Measurements from ENCODE around the gene CNN2. TPM values are rescaled to one million over a fixed set of nuclear protein-coding genes. Genes with fewer than 3 reads are reported as not detected.
A peak's percentile ranks its signal among the peaks of the same experiment; 100 is the strongest.

The CNN2 gene
- total and polyA plus RNA-seq, 2 of the 13 experiments (the other 11 are each of a cell fraction or from before 2014, with no cell fraction given), result 63.6 to 70.0 TPM

- no peak for TF ChIP-seq ELK4 (CRISPR knock-in tag; IDR thresholded peaks at IDR 0.05; ENCODE audit: borderline replicate concordance)
- peak; percentile 94 for TF ChIP-seq ZFY (CRISPR knock-in tag; IDR thresholded peaks at IDR 0.05)
- no peak for TF ChIP-seq HINFP (CRISPR knock-in tag; IDR thresholded peaks at IDR 0.05; ENCODE audit: low read depth)
- no peak; the same call in 1 of the 2 replicates for TF ChIP-seq BATF2 (CRISPR knock-in tag; IDR thresholded peaks at IDR 0.05)
- peak; percentile 87; the same call in 1 of the 2 replicates for TF ChIP-seq ZNF580 (CRISPR knock-in tag; IDR thresholded peaks at IDR 0.05; ENCODE audit: borderline replicate concordance, low read depth)
- 0 out of 2 replicates have a peak, but pooled peaks have one; percentile 76 for TF ChIP-seq EEA1 (CRISPR knock-in tag; IDR thresholded peaks at IDR 0.05; ENCODE audit: borderline replicate concordance)
- 0 out of 2 replicates have a peak, but pooled peaks have one; percentile 82 for TF ChIP-seq SNAI1 (CRISPR knock-in tag; IDR thresholded peaks at IDR 0.05; ENCODE audit: borderline replicate concordance)
- no peak for TF ChIP-seq ZBTB8A (CRISPR knock-in tag; IDR thresholded peaks at IDR 0.05; ENCODE audit: borderline replicate concordance, low read depth)
- no peak for TF ChIP-seq ZBTB49 (CRISPR knock-in tag; IDR thresholded peaks at IDR 0.05; ENCODE audit: borderline replicate concordance)
- TF ChIP-seq ZNF264 (CRISPR knock-in tag; IDR thresholded peaks at IDR 0.05), result 0 out of 2 replicates have a peak, but pooled peaks have one; percentile 77
- TF ChIP-seq SIX1 (CRISPR knock-in tag; IDR thresholded peaks at IDR 0.05; ENCODE audit: borderline replicate concordance), result peak; percentile 48; the same call in 1 of the 2 replicates
- no peak for TF ChIP-seq ATF5 (CRISPR knock-in tag; IDR thresholded peaks at IDR 0.05; ENCODE audit: low read depth)
- TF ChIP-seq ZNF414 (CRISPR knock-in tag; IDR thresholded peaks at IDR 0.05), result 0 out of 2 replicates have a peak, but pooled peaks have one; percentile 52
- TF ChIP-seq RFX3 (CRISPR knock-in tag; IDR thresholded peaks at IDR 0.05), result no peak
- TF ChIP-seq ZNF790 (CRISPR knock-in tag; IDR thresholded peaks at IDR 0.05; ENCODE audit: borderline replicate concordance), result peak; percentile 57; the same call in 1 of the 2 replicates
- no peak for TF ChIP-seq HHEX (CRISPR knock-in tag; IDR thresholded peaks at IDR 0.05)
- no peak for TF ChIP-seq SNAPC5 (CRISPR knock-in tag; IDR thresholded peaks at IDR 0.05; ENCODE audit: borderline replicate concordance)
- TF ChIP-seq ZNF644 (CRISPR knock-in tag; IDR thresholded peaks at IDR 0.05; ENCODE audit: low read depth), result no peak
- TF ChIP-seq ELF1 (CRISPR knock-in tag; IDR thresholded peaks at IDR 0.05), result peak; percentile 70
- 0 out of 2 replicates have a peak, but pooled peaks have one; percentile 30 for TF ChIP-seq POGZ (CRISPR knock-in tag; IDR thresholded peaks at IDR 0.05)
- TF ChIP-seq ISX (CRISPR knock-in tag; conservative IDR thresholded peaks at IDR 0.05), result no peak
These were observed 46.0 kb upstream of the CNN2 start (continued) for GRCh38 chr19:980133-980998.

Measured in HepG2 (cell line).